Non-pigmented ciliary epithelial cell (primary cell): ENCODE results near the gene RSPRY1.
A peak's percentile ranks its signal among the peaks of the same experiment; 100 is the strongest.

Source experiments
- DNase-seq: peaks from one replicate; pipeline ENCODE4 v3.0.0-alpha.2; 2010; ENCODE audit warnings: low read depth

RSPRY1 gene

DNA sequence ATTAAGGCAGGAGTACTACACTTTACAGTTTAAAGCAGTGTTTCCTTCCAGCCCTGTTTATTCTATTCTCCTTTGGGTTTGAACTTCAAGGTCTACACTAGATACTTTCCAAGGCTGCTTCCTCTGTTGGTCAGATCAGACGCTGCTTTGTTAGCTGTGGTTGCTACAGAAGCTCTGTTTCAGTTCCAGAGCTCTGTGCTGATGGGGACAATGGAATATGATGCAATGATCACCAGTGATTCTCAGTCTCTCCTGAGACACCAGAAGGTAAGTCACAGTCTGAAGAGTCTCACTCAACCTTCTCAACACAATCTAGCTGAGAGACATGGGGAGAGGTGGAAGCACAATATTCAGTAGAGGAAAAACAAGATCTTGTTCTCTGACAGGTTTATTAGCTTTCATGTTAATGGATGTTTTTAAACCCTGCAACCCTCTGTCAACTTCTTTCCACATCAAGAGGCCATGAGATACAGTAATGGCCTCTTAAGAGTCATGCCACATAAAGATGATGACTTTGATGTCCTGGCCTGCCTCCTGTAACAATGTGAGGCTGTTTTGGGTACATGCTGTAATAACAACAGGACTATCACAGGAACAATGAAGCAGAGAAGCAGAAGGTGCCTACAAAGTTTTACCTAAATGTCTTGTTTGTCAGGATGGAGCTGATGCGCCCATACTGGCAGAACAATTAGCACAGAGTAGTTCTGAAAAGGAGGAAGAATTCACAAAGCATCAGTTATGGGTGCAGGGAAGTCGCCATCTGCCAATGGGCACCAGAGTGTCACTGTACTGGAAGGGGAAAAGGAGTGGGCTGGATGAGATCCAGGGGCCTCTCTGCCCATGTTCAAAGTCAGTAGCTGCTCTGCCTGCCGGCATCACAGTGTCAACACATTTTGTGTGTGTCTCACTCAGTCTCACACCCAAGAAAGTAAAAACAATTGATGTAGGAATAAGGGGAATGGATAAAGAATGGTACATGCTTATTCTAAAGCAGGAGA is 33.7 kb upstream of the RSPRY1 start:
- no peak for DNase-seq

DNA sequence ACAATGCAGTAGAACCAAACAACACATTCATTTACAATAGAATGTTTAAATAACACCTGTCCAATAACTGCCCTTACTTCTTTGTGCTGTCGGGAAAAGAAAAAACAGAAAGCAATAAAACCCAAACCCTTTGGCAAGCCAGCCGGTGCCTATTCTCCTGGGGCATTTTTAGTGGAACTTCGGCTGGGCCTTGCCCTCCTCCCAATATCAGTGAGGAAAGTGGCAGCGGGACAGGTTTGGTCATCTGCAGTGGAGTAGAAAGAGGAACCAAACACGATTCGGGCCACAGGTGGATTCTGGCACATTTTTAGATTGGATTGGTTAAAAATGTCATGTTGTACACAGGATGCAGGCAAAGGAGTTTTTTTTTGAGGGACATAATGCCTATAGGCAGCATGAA is 32.3 kb upstream of the RSPRY1 start:
- DNase-seq, result no peak

DNA sequence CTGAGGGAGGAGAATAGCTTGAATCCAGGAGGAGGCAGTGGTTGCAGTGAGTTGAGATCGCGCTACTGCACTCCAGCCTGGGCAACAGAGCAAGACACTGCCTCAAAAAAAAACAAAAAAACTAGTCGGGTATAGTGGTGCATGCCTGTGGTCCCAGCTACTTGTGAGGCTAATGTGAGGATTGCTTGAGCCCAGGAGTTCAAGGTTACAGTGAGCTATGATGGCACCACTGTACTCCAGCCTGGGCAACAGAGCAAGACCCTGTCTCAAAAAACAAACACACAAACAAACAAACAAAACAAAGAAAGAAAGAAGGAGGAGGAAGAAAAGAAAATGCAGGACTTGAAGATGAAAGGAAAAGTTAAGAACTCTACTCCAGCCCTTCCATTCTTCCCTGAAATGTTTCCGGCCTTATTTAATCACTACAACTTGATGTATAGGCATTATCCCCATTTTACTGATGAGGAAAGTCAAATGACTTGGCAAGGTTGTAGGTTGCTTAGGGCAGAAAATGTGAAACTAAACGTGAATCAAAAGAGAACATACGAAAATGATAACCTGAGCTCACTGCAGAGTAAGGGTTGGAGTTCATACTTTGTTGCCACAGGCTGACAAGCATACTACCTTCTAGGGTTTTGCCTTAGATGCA is 30.3 kb upstream of the RSPRY1 start:
- DNase-seq, result no peak

DNA sequence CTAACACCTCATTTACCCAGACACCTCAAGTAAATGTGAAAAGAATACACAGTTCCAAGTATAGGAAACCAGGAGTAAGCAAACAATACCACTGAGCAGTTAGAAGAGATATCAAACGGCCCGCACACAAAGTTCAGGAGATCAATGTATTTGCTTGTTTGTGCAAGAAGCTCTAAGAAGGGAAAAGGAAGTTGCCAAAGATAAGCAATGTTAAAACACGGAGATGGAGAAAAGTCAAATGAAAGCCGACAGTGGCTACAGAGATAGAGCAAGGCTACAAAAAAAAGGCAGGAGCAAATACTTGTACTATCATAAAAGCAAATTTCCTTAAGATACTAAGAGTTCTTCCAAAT is 29.8 kb upstream of the RSPRY1 start:
- DNase-seq, result no peak

DNA sequence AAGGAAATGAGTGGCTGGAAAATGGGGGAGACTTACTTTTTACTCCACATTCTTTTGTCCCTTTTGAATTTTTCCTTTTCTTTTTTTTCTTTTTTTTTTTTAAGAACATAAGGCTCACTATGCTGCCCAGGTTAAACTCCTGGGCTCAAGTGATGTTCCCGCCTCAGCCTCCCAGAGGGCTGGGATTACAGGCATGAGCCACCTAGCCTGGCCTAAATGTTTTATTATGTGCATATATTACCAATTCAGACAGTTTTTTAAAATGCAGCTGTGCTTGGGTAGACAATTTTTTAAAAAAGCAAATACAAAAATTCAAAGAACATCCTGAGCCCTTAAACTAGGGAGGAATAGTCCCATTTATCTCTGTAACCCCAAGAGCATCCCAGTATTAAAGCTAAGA is 28.6 kb upstream of the RSPRY1 start:
- no peak for DNase-seq

DNA sequence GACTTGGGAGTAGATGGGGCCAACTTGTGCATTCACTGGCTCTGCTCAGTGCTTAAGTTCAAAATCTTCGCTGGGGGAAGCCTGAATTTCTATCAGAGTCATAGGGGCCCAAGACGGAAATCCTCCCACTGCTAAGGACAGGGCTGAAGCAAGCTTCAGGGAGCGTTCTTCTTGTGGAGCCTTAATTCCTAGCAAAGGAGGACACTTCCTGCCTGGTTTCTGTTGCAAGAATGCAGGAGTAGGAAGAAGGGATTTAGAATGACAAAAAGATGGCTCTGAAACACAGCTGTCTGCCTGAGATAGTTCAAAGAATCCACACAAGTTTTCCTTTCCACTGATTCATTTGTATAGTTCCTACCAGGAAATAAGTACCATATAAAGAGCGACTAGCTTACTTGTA is 26.7 kb upstream of the RSPRY1 start:
- no peak for DNase-seq

DNA sequence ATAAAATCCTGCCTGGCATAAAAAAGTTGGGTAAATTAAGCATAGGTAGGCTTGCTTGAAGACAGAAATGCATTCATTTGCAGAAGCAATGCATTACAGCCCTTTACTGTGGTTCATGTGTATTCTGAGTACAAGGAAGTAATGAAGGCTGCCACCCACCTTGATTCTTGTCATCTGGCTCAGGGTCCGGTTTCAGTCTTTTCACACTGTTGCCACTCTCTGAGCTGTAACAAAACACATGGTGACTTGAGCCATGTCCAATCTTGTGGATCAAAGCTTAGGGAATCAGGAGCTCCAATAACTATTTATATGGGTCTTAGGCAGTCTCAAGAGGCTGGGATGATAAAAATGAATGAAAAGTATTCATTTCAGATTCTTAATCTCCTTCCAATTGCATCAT is 22.3 kb upstream of the RSPRY1 start:
- DNase-seq, result no peak

DNA sequence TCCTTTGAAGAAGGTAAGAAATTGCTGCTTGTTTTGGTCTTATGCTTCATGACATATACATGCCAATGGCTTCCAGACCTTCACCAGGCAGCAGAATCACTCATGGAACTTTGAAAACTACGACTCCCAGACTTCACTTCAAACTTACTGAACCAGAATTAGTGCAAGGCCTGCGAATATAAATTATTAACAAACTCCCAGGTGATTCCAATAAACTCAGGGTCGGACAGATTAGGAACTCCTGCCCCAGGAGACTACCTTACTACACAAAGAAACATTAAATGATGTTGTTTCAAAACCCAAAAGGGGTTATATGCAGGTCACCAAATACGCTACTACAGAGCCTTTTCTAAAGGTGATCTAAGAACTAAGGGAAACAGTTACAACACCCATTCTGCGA is 20.6 kb upstream of the RSPRY1 start:
- DNase-seq, result no peak

DNA sequence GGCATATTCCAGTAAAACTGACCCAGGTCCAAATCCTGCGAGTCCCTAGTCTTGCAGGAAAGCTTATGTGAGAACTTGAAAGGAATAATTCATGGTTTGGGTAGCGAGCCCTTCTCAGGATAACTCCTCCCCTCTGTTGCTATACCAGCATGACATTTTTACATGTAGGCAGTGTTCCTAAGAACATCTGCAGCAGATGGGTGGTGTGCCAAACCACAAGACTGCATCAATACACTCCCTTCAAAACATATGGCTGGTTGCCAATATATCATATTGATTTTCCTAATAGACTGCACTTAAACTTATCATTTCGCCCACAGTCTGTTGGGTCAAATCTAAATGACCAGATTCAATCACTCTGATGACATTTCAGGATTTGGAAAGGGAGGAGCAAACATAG is 20.2 kb upstream of the RSPRY1 start:
- DNase-seq, result no peak

DNA sequence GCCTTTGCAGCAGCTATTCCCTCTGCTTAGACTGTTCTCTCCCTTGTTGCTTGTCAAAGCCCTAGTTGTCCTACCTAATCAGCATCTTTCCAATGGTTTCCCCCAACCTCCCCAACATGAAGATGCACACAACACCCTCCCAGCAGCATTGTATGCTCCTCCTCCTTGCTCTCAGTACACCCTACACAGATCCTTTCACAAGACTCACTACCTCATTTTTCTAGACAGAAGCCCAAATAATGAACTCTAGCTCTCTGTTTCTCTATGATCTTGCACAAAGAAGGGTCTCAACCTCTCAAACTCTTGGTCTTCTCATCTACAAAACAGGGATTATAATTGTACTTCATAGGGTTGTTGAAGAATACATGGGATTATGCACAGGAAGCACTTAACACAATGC is 19.7 kb upstream of the RSPRY1 start:
- DNase-seq, result no peak

DNA sequence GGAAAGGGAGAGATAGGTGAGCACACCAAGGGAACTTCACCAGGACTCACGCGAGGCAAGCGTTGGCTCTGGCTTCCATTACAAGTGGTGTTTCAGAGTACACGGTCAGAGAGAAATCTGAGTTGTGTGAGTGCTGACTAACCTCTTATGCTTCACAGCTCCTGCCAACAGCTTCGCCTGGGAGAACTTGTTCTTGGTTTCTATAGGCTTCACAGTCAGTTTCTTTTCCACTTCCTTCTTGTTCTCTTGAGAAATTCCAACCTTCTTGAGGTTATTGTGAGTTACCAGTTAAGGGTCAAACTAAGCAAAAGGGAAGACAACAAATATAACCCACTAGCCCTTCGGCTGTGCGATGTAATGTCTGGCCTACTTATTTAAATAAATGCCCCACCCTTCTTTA is 19.2 kb upstream of the RSPRY1 start:
- DNase-seq, result peak; percentile 50

DNA sequence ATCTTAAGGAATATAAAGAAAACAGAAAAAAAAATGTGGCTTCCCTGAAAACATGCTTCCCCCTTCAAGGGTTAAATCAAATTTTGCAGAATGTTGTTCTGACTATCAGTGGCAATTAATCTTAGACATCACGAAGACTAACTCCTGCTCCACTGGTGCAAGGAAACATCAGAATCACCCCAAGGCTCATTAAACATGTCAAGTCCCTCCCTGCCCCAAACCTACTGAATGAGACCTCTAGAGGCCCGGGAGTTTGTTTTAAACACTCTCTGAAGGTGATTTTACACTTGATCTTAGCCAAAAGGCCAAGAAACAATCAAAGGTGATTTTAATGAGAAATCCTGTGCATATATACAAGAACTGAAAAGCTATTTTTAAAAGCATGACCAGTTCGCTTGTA is 18.6 kb upstream of the RSPRY1 start:
- no peak for DNase-seq

DNA sequence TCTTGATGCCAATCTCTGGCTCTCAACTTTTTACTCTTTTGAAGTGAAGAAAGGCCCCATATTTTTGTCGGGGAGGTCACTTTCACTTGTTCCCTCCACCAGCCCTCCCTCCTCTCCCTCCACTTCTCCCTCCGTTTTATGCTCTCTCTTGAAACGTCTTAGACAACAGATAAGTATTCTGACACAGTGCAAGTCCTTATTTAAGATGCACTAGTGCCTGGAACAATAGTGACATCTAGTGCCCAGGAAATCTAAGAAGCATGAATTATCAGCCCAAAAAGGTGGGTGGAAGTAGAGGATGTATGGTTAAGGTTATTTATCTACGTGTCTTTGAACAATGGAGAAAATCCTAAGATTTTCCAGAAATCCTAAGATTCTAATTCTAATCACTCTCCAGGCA is 18.2 kb upstream of the RSPRY1 start:
- DNase-seq, result peak; percentile 48

DNA sequence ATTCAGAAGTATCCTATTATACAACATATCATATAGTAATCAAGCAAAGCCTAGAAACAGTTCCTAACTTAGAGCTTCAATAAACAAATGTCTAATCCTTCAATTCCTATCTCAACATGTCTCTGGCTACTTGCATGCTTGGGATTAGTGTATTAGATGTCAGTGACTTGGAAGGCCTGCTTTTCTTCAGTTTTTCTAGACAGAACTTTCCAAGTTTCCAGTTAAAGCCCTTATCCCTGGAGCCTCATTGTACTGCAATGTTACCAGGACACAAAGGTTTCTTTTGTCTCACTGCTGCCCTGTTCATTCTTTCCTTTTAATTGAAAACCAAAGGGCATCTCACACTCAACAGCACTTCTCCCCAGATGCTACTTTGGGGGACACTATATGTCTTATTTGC is 16.8 kb upstream of the RSPRY1 start:
- DNase-seq, result no peak

DNA sequence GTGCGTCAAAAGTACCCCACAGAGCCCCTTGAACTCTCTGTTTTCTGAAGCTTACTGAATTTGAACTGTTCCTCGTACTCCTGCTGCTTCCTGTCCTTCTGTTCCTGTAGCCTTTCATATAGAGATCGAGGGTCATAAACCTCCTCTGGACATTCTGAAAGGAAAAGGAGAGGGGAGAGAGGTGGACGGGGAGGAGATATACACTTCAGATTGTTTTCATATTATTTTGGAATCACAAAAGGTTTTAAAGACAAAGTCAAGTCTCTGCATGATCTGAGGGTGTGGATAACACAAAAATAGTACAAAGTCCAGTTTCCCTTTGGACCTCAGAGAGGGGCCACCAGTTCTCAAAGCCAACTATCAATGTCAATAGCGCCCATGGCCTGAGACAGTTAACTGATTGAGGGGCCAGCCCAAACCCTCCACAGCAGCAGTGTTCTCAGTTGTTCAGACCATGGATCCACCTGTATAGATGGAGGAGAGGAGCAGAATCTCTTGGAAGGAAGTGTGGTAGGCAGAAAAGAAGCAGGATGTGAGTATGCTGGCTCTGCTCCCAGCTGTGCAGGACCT is 13.3 kb upstream of the RSPRY1 start:
- no peak for DNase-seq

DNA sequence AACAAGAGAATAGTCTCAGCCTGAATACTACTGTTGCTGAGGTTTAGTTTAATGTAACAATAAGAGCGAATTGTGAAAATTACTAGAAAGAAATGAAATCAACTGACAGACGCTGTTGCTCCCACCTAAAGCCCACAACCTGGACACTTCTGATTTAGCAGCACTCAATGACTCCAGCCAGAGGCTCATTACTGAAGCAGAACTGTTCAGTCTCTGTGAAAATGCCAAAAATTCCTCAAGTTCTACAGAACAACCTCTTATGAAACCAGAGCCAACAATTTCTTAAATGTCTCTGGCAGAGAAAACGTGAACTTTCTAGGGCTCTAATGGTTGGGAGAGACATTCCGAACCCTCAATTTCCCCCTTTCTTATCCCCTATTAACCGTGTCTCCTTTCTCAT is 10.2 kb upstream of the RSPRY1 start:
- no peak for DNase-seq

DNA sequence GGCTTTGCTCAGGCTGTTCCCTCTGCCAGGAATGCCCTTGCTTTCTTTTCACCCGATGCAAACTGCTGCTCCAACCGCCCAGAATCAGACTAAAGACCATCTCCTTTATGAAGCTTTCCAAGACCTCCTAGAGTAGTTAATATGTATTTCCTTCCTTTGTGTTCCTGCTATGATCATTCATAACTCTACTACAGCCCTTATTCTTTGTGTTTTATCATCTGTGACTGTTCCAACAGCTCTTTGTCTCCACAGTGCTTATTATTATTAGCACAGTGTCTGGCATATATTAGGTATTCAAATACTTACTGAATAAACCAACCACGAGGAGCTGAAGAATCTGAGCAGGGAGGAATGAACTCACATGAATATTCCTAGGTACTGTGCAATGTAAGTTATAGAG is 7.9 kb upstream of the RSPRY1 start:
- no peak for DNase-seq

DNA sequence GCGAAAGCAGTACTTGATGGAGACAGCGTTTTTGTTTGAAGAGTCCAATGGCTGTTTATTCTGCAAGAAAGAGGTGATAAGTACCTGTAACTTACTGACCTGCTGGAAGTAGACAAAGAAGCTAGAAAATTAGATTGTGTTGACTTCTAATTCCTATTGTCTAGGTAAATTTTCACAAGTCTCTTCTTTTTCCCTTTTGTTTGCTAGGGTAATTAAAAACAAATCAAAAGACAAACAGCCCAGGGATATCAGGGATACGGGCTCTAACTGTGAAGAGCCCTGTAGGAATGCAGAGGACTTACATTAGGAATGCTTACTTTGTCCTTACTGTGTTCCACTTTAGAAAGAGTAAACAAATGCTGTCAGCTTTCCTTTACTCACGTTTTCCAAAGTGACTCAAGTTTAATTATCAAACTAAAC is 7.3 kb upstream of the RSPRY1 start:
- no peak for DNase-seq

DNA sequence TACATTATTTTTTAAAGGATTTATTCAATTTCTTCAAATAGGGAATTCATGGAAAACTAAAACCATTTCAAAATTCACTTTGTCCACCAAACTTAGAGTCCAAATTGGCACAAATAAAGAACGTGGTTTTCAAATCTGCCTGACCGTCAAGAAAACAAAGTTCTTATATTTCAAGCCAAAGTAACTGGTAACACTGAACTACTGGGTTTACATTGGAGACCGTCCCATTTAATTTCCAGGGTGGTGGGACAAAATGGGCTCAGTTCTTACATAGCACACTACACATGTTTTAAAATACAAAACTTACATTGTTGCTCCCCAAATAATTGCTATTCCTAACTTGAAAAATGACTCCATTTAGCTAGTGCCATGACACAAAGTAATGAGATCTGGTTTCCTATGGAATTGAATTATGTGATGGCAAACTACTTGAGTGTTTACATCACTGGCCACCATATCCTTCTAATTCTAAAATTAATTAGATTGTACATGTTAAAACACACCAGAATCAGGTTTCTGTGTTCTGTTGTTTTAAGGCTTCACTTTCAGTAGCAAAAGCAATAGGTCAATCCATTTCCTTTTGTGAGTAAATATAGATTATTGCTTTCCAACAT is 6.8 kb upstream of the RSPRY1 start:
- no peak for DNase-seq

DNA sequence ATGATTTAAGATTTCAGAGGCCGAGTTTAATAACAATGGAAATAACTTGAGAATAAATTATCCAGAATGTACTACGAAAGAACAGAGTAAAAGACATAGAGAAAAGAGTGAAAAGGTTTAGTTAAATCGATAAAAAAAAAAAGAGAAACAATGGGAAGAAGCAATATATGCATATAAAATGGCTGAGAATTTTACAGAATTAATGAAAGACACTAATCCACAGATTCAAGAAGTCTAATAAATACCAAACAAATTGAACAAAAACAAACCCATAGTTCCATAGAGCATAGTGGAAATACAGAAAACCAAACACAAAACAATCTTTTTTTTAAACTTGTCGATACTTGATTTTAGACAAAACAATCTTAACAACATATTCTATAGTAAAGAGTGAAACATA is 2.0 kb upstream of the RSPRY1 start:
- no peak for DNase-seq

DNA sequence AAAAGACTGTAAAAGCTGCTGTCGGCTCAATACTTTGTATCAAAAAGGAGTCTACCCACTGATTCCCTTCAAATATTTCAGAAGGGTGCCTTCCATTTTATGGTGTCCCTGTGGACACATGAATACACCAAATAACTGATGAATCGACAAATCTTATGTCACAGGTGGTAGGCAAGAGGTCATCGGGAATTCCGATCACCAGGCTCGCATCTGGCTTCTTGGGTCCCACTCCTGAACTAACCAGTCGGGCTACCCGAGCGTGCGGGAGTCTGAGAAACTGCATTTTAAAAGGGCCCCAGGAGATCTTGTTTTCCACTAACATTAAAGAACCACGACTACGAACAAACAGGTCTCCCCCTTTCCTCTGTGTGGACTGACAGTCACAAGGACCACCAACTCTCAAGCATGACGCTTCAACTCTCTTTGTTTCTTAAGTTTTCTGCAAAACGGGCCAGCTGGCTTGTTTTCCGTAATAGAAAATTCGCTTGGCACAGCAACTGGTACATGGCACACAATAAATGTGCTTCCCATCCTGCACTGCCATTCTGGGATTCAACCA is 1.2 kb upstream of the RSPRY1 start:
- DNase-seq, result no peak

DNA sequence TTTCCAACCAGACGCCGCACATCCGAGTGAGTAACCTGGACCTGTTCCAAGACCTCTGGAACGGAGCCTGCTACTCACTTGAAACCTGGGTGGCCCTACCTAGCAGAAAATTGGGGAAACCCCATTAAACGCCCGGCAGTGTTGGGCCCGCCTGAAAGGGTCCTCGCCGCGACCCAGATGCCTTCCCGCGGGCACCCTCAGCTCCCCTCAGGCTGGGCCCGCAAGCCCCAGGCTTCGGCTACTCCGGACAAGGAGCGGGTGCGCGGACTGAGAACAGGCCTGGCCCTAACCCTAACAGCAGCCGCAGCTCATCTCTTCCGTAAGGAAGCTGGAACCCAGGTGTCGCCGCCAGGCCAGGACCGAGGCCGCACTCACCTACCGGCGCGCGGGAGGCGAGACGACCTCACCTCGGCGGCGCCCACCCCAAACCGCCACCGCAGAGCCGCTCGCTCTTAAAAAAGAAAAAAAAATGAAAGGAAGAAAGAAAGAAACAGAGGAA is 634 bp upstream of the RSPRY1 start:
- DNase-seq, result no peak
